ENCODE results near the gene ZFPM1. TPM values are rescaled to one million over a fixed set of nuclear protein-coding genes. Genes with fewer than 3 reads are reported as not detected.

ZFPM1 gene
- total and polyA plus RNA-seq, 5 donors, result 7.7 to 11.4 (median 8.2) TPM

DNA sequence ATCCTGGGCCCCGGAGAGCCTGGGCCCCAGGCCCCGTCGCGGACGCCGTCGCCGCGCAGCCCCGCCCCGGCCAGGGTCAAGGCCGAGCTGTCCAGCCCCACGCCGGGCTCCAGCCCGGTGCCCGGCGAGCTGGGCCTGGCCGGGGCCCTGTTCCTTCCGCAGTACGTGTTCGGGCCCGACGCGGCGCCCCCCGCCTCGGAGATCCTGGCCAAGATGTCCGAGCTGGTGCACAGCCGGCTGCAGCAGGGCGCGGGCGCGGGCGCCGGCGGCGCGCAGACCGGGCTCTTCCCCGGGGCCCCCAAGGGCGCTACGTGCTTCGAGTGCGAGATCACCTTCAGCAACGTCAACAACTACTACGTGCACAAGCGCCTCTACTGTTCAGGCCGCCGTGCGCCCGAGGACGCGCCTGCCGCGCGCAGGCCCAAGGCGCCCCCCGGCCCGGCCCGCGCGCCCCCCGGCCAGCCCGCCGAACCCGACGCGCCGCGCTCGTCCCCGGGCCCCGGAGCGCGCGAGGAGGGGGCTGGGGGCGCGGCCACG is 80.4 kb downstream of the ZFPM1 start:
- Histone ChIP-seq H3K27ac (ENCODE audit: low read length) (no peak overlapping the region), H3K27me3 (ENCODE audit: control insufficient read depth, insufficient read depth) (no peaks in the 10 kb centered on the region), H3K4me1 (ENCODE audit: control insufficient read depth, insufficient read depth, low read length) (no peaks in the 10 kb centered on the region), H3K4me3 (ENCODE audit: low read length) (peak overlapping the region; percentile 64), H3K9me3 (ENCODE audit: control insufficient read depth, low read length) (no peaks in the 10 kb centered on the region)
- intact Hi-C loops (cut with DNase I), result no loop called here
- DNase-seq (peak in 2 of 3 donors; percentile 75 to 77), ATAC-seq (peak; percentile 4 to 15)
- WGBS, result 35% methylated on average over 79 of the region's 79 CpGs

DNA sequence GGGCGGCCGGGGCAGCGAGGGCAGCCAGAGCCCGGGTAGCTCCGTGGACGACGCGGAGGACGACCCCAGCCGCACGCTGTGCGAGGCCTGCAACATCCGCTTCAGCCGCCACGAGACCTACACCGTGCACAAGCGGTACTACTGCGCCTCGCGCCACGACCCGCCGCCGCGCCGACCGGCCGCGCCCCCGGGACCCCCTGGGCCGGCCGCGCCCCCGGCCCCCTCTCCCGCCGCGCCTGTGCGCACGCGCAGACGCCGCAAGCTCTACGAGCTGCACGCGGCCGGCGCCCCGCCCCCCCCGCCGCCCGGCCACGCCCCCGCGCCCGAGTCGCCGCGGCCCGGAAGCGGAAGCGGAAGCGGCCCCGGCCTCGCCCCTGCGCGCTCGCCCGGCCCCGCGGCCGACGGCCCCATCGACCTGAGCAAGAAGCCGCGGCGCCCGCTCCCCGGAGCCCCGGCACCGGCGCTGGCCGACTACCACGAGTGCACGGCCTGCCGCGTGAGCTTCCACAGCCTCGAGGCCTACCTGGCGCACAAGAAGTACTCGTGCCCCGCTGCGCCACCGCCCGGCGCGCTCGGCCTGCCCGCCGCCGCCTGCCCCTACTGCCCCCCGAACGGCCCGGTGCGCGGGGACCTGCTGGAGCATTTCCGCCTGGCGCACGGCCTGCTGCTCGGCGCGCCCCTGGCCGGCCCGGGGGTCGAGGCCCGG is 81.0 kb downstream of the ZFPM1 start:
- Histone ChIP-seq H3K27ac (ENCODE audit: low read length) (peak overlapping the region; percentile 54), H3K27me3 (ENCODE audit: control insufficient read depth, insufficient read depth) (no peaks in the 10 kb centered on the region), H3K9me3 (ENCODE audit: control insufficient read depth, low read length) (no peaks in the 10 kb centered on the region), H3K4me1 (ENCODE audit: control insufficient read depth, insufficient read depth, low read length) (no peaks in the 10 kb centered on the region), H3K4me3 (ENCODE audit: low read length) (peak overlapping the region; percentile 64)
- intact Hi-C loops (cut with DNase I), result no loop called here
- DNase-seq, result peak; percentile 76 to 94 (median 93)
- WGBS, result 14% methylated on average over 112 of the region's 114 CpGs
- peak in 1 of 2 donors; percentile 48 for ATAC-seq

DNA sequence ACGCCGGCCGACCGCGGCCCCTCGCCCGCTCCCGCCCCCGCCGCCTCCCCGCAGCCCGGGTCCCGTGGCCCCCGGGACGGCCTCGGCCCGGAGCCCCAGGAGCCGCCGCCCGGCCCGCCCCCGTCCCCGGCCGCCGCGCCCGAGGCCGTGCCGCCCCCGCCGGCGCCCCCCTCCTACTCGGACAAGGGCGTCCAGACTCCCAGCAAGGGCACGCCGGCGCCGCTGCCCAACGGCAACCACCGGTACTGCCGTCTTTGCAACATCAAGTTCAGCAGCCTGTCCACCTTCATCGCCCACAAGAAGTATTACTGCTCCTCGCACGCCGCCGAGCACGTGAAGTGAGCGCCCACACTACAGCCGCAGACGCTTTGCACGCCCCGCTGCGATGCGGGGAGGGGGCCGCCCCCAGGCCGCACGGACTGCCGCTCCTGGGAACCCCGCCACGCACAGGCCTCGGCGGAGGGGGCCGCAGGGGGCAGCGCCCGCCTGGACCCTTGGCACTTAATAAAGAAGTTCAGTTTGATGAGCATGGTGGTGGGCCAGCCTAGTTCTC is 81.6 kb downstream of the ZFPM1 start:
- intact Hi-C loops (cut with DNase I), result no loop called here
- H3K4me3 ChIP-seq (ENCODE audit: low read length), result peak overlapping the region; percentile 64
- WGBS, result 28% methylated on average over 65 of the region's 65 CpGs
- H3K27me3 ChIP-seq (ENCODE audit: control insufficient read depth, insufficient read depth), result no peaks in the 10 kb centered on the region
- ATAC-seq (no peak), DNase-seq (peak; percentile 57 to 86 (median 79))
- H3K27ac ChIP-seq (ENCODE audit: low read length), result peak overlapping the region; percentile 54
- no peaks in the 10 kb centered on the region for H3K9me3 ChIP-seq (ENCODE audit: control insufficient read depth, low read length)
- no peaks in the 10 kb centered on the region for H3K4me1 ChIP-seq (ENCODE audit: control insufficient read depth, insufficient read depth, low read length)

DNA sequence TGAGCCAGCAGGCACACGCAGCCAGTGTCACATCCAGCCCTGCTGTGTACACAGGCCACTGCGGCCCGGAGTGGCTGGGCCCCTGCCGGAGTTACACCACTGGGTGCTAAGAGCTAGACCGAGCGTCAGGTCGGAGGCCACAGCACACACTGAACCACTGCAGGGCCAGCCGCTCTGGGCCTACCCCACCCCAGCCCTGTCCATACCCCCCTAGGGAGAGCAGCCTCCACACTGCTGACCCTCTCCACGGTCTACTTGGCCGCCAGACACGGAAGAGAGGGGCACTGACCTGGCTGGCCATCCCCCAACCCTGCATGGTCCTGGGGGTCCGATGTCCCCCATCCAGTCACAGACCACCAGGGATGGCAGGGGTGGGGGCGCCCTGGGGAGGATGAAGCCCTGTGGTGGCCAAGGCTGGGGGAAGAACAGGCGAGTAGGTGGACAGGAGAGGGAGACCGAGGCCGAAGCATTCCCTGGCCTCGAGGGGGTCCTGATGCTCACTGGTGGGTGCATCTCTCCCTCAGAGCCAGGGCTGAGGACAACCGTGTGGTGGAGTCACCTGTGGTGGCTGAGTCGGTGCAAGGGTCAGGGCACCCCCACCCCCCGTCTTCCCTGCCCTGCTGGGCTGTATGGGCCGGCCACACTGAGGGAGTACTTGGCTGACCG is 82.2 kb downstream of the ZFPM1 start:
- Histone ChIP-seq H3K4me1 (ENCODE audit: control insufficient read depth, insufficient read depth, low read length) (no peaks in the 10 kb centered on the region), H3K27me3 (ENCODE audit: control insufficient read depth, insufficient read depth) (no peaks in the 10 kb centered on the region), H3K27ac (ENCODE audit: low read length) (peak overlapping the region; percentile 6), H3K4me3 (ENCODE audit: low read length) (peak overlapping the region; percentile 64), H3K9me3 (ENCODE audit: control insufficient read depth, low read length) (no peaks in the 10 kb centered on the region)
- peak; percentile 22 to 69 (median 57) for DNase-seq
- ATAC-seq, result peak; percentile 4 to 20
- intact Hi-C loops (cut with DNase I), result no loop called here
- 82% methylated on average over 22 of the region's 22 CpGs for WGBS

DNA sequence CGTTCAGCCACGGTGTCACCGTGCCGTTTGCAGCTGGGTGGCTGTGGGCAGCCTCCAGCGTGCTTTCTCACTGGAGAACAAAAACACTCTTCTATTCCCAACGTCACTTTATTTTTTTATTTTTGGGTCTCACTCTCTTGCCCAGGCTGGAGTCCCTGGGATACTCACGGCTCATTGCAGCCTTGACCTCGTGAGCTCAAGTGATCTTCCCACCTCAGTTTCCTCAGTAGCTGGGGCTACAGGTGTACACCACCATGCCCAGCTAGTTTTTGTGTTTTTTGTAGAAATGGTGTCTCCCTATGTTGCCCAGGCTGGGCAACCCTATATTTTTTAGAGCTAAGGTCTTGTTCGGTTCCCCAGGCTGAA is 82.8 kb downstream of the ZFPM1 start:
- WGBS, result 86% methylated on average over 9 of the region's 9 CpGs
- no peak for DNase-seq
- Histone ChIP-seq H3K9me3 (ENCODE audit: control insufficient read depth, low read length) (no peaks in the 10 kb centered on the region), H3K4me1 (ENCODE audit: control insufficient read depth, insufficient read depth, low read length) (no peaks in the 10 kb centered on the region), H3K27ac (ENCODE audit: low read length) (no peak overlapping the region), H3K4me3 (ENCODE audit: low read length) (no peak overlapping the region), H3K27me3 (ENCODE audit: control insufficient read depth, insufficient read depth) (no peaks in the 10 kb centered on the region)
- no peak for ATAC-seq
- intact Hi-C loops (cut with DNase I), result no loop called here

DNA sequence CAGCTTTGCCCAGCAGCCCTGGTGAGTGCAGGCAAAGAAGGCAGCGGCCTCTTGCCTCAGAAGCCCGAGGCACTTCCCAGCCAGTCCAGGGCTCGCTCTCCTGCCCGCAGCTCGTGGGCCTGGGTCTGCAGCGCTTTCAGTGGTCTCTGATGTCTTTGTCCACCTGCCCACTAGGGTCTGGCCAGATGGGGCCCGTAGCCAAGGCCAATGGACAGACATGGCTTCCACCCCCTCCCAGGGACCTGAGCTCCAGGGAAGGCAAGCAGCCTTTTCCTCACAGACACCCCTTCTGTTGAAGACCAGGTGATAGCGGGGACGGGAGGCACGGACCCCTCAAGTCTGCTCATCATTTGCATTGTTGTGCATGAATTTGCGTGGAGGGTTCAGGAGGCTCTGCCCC is 83.4 kb downstream of the ZFPM1 start:
- Histone ChIP-seq H3K4me3 (ENCODE audit: low read length) (no peak overlapping the region), H3K27me3 (ENCODE audit: control insufficient read depth, insufficient read depth) (no peaks in the 10 kb centered on the region), H3K9me3 (ENCODE audit: control insufficient read depth, low read length) (no peaks in the 10 kb centered on the region), H3K4me1 (ENCODE audit: control insufficient read depth, insufficient read depth, low read length) (no peaks in the 10 kb centered on the region), H3K27ac (ENCODE audit: low read length) (no peak overlapping the region)
- intact Hi-C loops (cut with DNase I), result no loop called here
- ATAC-seq (no peak), DNase-seq (peak in 2 of 3 donors; percentile 34 to 52)
- 91% methylated on average over 11 of the region's 11 CpGs for WGBS

DNA sequence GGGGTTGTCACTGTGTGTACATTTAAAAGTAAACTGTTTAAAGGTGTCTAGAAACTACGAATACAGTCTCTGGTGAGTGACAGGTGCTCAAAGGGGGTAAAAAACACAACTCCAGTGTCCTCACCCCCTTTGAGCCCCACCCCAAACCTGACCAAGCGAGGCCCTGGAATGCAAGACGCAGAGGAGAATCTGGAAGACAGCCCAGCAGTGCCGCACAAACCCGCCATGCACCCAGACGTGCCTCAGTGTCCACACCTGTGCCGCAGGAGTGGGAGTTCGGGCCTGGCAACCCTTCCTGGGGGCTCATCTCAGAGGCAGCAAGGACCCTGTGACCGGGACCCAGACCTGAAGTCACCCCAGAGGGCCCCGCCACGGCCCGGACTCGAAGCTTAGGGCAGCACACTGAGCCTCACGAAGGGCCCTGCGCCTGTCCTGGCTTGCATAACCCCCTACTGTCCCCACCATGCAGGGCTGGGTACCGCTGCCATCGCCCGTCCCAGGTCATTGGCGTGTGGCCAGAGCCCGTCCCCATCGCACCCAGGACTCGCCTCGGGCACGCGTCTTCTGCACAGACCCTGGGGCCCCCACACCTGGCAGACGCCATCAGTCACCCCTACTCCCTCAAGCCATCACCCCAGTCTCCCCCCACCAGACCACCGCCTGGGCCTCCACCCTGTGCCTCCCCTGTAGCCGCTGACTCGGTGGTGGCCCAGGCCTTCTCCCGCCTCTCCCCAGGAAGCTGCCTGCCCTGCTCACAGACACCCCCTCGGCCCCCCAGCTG is 84.1 kb downstream of the ZFPM1 start:
- WGBS, result 80% methylated on average over 31 of the region's 31 CpGs
- Histone ChIP-seq H3K9me3 (ENCODE audit: control insufficient read depth, low read length) (no peaks in the 10 kb centered on the region), H3K4me1 (ENCODE audit: control insufficient read depth, insufficient read depth, low read length) (no peaks in the 10 kb centered on the region), H3K27ac (ENCODE audit: low read length) (no peak overlapping the region), H3K4me3 (ENCODE audit: low read length) (no peak overlapping the region), H3K27me3 (ENCODE audit: control insufficient read depth, insufficient read depth) (no peaks in the 10 kb centered on the region)
- intact Hi-C loops (cut with DNase I), result no loop called here
- DNase-seq (peak; percentile 25 to 75 (median 52)), ATAC-seq (peak in 1 of 2 donors; percentile 2)

DNA sequence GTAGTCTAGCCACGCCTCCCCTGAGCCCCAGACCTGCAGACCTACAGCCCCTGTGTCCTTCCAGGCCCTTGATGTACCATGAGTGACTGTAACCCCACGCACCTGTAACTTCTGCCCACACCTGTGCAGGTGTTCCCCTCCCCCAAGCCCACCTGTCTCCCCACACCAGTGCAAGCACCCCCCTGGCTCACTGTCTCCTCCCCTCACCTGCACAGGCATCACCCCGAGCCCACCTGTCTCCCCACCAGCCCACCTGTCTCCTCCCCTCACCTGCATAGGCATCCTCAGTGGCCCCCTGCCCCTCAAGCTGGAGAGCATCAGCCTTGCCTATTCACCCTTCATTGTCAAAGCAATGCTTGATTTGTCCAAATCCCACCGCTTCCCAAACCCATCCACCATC is 84.8 kb downstream of the ZFPM1 start:
- WGBS, result 90% methylated on average over 4 of the region's 4 CpGs
- Histone ChIP-seq H3K27me3 (ENCODE audit: control insufficient read depth, insufficient read depth) (no peaks in the 10 kb centered on the region), H3K4me3 (ENCODE audit: low read length) (no peak overlapping the region), H3K4me1 (ENCODE audit: control insufficient read depth, insufficient read depth, low read length) (no peaks in the 10 kb centered on the region), H3K27ac (ENCODE audit: low read length) (no peak overlapping the region), H3K9me3 (ENCODE audit: control insufficient read depth, low read length) (no peaks in the 10 kb centered on the region)
- ATAC-seq (no peak), DNase-seq (peak in 1 of 3 donors; percentile 30)
- intact Hi-C loops (cut with DNase I), result no loop called here

DNA sequence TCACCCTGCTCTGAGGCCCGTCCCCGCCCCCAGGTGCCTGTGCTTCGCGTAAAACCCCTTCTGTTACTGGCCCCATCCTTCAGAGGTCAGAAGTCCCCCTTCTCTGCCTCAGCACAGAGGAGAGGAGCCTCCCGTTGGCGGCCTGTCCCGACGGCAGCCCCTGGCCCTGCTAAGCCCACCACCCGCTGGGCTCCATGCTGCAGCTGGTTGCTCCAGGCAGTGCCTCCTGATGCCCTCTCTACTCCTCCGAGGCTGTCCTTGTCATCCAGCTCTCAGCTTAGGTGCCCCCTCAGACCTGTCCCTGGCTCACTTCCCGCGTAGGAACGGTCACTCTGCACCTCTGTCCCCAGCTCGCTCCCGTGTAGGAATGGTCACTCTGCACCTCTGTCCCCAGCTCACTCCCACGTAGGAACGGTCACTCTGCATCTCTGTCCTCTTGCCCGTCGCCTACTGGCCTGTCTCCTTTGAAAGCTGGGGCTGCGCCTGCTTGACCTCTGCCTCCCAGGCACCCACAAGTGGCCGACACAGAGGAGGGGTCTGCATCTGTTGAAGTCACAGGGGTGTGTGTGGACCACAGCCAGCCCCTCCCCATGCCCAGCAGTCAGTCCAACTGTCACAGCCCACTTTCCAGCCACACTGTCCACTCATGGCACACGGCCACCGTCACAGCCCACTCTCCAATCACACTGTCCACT is 85.4 kb downstream of the ZFPM1 start:
- ATAC-seq (no peak), DNase-seq (peak in 1 of 3 donors; percentile 35)
- Histone ChIP-seq H3K4me1 (ENCODE audit: control insufficient read depth, insufficient read depth, low read length) (no peaks in the 10 kb centered on the region), H3K27ac (ENCODE audit: low read length) (no peak overlapping the region), H3K9me3 (ENCODE audit: control insufficient read depth, low read length) (no peaks in the 10 kb centered on the region), H3K27me3 (ENCODE audit: control insufficient read depth, insufficient read depth) (no peaks in the 10 kb centered on the region), H3K4me3 (ENCODE audit: low read length) (no peak overlapping the region)
- intact Hi-C loops (cut with DNase I), result no loop called here
- 46% methylated on average over 23 of the region's 23 CpGs for WGBS

DNA sequence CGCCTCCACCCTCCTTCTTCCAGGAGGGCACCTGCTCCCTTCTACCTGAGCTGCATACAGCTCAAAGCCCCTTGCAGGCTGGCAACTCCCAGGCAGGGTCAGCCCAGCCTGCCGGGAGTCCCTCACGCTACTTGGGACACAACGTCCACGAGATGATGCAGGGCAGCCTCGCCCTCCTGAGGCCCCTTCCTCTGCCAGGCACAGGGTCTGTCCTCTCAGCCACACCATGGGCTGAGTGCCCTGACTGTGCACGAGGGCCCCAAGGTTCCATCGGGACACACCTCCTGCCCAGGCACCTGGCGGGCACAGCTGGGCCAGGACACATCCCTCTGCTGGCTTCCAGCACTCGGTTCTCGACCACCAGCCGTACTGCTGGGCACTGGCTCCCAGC is 86.2 kb downstream of the ZFPM1 start:
- no peak overlapping the region for H3K27ac ChIP-seq (ENCODE audit: low read length)
- intact Hi-C loops (cut with DNase I), result no loop called here
- ATAC-seq (no peak), DNase-seq (peak in 2 of 3 donors; percentile 20 to 49)
- no peaks in the 10 kb centered on the region for H3K4me1 ChIP-seq (ENCODE audit: control insufficient read depth, insufficient read depth, low read length)
- H3K4me3 ChIP-seq (ENCODE audit: low read length), result no peak overlapping the region
- 59% methylated on average over 12 of the region's 12 CpGs for WGBS
- H3K9me3 ChIP-seq (ENCODE audit: control insufficient read depth, low read length), result no peaks in the 10 kb centered on the region
- H3K27me3 ChIP-seq (ENCODE audit: control insufficient read depth, insufficient read depth), result no peaks in the 10 kb centered on the region

All from right cardiac atrium (tissue), 5 donors.